CD4-positive, alpha-beta T cell treated with Interferon gamma for 1 hour (primary cell): ENCODE measurements around the gene DCDC1.

ENCODE experiments used
- DNase-seq: peaks from one replicate; pipeline ENCODE4 v3.0.0-alpha.2; 2020

The DCDC1 gene

DNA sequence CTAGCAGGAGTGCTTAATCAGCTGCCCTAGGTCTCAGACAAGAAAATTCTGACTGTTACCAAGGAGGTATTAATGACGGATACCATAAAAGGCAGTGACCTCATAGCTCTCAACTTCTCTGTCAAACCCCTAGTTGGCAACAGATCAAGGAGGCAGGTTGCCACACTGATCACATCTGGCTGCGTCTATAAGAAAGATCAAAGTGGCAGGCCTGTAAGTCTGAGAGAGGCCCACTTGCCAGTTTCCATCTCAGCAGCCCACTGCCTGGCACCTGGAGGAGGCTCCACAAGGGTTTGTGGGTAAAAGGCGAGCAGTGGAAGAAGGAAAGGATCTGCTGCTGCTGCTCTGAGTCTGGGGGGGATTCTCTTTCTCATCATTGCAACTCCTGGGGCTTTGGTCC, 543.8 kb downstream of the DCDC1 start:
- DNase-seq: no peak

DNA sequence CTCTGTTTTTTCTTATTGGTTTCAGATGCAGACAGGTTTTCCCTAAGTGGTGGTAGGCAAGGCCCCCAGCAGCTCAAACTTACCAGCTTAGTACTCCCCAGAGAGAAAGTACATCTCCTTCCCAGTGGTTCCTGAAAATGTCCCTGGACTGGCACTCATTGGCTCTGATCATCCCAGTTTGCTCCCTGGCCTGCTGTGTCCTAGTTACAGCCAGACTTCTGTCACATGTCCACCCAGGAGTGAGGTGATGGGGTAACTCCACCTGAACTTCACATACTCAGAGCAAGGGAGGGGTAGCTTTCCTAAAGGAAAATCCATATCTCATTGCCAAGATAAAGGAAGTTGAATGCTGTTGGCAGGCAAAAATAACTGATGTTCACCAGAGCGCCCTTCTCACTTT, 546.4 kb downstream of the DCDC1 start:
- DNase-seq: no peak

DNA sequence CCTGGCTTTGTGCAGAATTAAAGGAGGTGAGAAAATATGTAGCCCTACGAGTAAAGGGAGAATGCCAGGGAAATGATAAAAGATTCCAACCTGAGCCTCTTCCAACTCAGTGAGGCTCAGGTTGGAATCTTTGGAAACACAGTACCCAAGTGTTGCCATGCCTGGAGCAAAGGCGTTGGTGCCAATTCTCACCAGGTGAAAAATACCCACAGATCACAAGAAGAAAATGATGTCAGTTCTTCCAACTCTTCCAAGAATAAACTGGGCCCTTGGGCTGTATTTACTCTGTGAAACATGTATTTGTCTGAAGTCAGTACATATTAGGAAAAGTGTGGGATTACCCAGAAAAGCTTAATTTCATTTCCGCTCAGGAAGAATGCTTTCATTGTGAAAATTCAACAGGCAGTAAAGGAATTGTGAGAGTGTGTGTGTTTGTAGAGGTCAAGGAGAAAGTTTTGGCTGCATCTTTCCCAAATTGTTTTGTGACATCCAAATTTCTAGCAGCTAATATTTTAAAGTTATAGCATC, 548.0 kb downstream of the DCDC1 start:
- DNase-seq: no peak

DNA sequence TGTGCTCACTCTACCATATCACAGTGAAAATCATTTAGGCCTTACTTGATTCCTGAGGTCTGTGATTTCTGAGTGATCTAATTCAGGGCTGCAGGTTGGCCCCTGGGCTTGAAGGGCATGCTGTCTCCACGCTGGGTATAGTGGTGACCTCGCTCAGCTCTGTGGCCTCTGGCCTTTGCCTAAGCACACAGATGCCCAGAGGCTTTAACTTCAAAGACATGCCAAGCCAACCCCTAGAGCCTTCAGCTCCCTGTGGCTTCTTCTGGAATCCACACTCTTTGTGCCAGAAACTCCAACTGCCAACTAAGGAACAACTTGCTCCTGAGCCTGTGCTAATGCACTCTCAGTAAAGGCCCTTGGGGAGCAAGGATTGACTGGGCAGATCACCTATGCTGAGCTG, 550.8 kb downstream of the DCDC1 start:
- DNase-seq: no peak

DNA sequence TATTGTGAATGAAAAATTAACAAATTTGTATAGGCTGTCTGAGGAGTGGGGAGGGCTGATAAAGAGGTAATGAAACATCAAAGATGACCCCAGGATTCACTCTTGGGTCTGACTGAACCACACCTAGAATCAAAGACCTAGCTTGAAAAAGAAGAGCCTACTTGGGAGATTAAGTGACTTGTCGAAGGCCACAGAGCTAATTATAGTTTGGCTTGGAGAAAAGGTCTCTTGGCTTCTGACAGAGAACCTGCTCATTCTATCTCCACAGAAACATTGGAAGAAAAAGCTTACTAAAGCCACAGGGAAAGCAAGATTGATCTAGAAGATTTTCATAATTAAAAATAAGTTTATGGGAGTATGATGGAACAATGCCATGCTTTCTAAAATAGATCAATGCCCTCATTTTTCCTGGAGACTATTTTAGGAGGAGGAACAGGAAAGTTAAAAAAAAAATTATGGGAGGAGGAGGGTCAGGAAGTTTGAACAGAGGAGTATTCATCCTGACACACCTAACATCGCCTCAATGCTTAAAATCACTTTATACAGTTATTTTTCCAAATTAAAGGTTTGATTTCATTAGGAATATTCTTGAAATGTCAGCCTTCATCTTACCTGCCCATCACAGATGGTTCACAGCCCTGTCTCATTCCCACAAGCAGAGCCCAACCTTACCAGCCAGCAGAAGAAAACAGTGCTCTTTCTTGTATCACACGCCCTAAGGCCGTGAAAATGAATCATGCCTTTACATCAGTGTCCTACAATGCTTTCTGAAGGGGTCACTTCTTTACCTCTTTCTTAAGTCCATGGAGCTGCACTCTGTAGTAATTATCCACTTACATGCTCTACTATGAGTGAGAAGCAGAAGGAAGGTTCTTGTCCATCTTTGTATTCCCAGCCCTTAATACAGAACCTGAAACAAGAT, 552.3 kb downstream of the DCDC1 start:
- no peak for DNase-seq

DNA sequence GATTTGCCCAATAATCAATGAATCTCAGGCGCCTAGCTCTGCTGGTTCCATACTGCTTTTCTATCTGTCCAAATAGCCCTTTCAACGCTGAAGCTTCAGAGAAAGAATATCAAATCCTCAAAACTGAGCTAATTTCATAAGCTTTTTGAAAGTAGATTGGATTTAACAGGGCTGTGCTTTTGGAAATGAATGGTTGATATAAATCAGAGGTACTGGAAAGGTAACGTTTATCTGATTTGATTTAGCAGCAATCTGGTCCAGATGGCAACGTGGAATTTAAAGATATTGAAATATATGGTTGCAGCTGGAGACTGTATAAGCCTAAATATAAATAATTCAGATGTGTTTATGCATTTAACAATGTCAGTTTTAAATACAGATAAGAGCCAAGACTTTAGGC, 553.9 kb downstream of the DCDC1 start:
- DNase-seq: no peak

DNA sequence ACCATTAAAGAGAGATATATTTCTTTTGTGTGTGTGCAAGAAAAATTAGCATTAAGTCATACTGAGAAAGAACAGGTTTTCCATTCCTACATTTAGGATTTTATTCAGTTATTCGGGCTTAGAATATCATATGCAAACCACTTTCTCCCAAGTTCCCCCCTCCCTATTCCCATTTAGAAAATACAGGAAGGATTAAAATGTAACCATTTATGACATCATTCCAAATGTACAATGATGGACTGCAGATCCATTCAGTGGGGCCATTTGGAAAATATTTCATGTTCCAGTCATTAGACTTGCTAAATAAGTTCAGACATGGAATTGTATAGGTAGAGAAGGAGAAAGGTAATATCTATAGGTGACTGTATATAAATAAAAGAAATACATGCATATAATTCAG, 554.8 kb downstream of the DCDC1 start:
- no peak for DNase-seq
